Keratinocyte (primary cell): ENCODE results near the gene ZNF33B.

ENCODE experiments used
- CTCF ChIP-seq, 3 experiments: IDR thresholded peaks in 1 of 3; conservative IDR thresholded peaks in 1 of 3; optimal IDR thresholded peaks in 1 of 3; 2 replicates in 2 of 3; 3 replicates in 1 of 3; pipeline versions ENCODE3 to v1.5.1; 2011; ENCODE audit warnings: low read length in 3 of 3, mild to moderate bottlenecking in 3 of 3, moderate library complexity in 2 of 3, control low read depth in 1 of 3, inconsistent platforms in 1 of 3; ENCODE audit not compliant: insufficient read depth in 2 of 3; ENCODE audit errors: extremely low read depth in 1 of 3
- EZH2 ChIP-seq: IDR thresholded peaks from one replicate; pipeline ENCODE4 v1.6.1; 2012; ENCODE audit warnings: inconsistent platforms, mild to moderate bottlenecking, low read length, moderate library complexity

- TF ChIP-seq EZH2 (no peak), CTCF (optimal IDR thresholded peaks at IDR 0.05 in 1 of 3, IDR thresholded peaks at IDR 0.05 in 1 of 3, conservative IDR thresholded peaks at IDR 0.05 in 1 of 3; ENCODE audit: extremely low read depth in 1 of 3, insufficient read depth in 2 of 3, low read length in 3 of 3) (no peak)
Observed at GRCh38 chr10:42574336-42574735, 64.0 kb downstream of the ZNF33B start.
